HepG2 (cell line): ENCODE data around the gene TBCD.

Experiments
- CHD2 ChIP-seq: IDR thresholded peaks from 2 replicates; pipeline ENCODE4 v1.6.1; 2011; ENCODE audit warnings: low read depth, low read length, improper control_type of control experiment
- FOXA1 ChIP-seq, 2 experiments: fragments of 450-650 bp in 1 of 2; sonication (generic) in 1 of 2; formaldehyde crosslinking in 1 of 2; IDR thresholded peaks; 2 replicates each; pipeline versions ENCODE4 v1.4.0 to v1.6.1; 2016 to 2020; ENCODE audit warnings: missing genetic modification reagents in 1 of 2
- IKZF1 ChIP-seq: fragments of 450-650 bp; IDR thresholded peaks from 2 replicates; pipeline ENCODE4 v1.7.1; 2016
- NFATC3 ChIP-seq: sonication (generic); formaldehyde crosslinking; IDR thresholded peaks from 2 replicates; pipeline ENCODE4 v1.5.1; 2020; ENCODE audit warnings: mild to moderate bottlenecking, missing genetic modification reagents
- SMARCC2 ChIP-seq: fragments of 450-650 bp; IDR thresholded peaks from 2 replicates; pipeline ENCODE4 v1.6.1; 2017; ENCODE audit warnings: antibody characterized with exemption, mild to moderate bottlenecking
- SP1 ChIP-seq, 2 experiments: fragments of 450-650 bp in 1 of 2; sonication (generic) in 1 of 2; formaldehyde crosslinking in 1 of 2; IDR thresholded peaks; 2 replicates each; pipeline versions ENCODE4 v1.4.0 to v1.6.1; 2016 to 2020; ENCODE audit warnings: missing genetic modification reagents in 1 of 2
- TP53 ChIP-seq: sonication (generic); formaldehyde crosslinking; conservative IDR thresholded peaks from 2 replicates; pipeline ENCODE4 v1.4.0; 2020; ENCODE audit warnings: missing genetic modification reagents
- ZSCAN30 ChIP-seq: sonication (generic); formaldehyde crosslinking; IDR thresholded peaks from 2 replicates; pipeline ENCODE4 v1.5.0; 2020; ENCODE audit warnings: mild to moderate bottlenecking, missing genetic modification reagents
- TF ChIP-seq, protein P1 (sequence below): sonication (generic); formaldehyde crosslinking; IDR thresholded peaks from 2 replicates; pipeline ENCODE4 v1.5.0; 2020; ENCODE audit warnings: mild to moderate bottlenecking, missing genetic modification reagents, moderate library complexity
- TF ChIP-seq, protein P2 (sequence below): sonication (generic); formaldehyde crosslinking; IDR thresholded peaks from 2 replicates; pipeline ENCODE4 v1.9.0; 2021; ENCODE audit warnings: mild to moderate bottlenecking, missing genetic modification reagents
- TF ChIP-seq, protein P3 (sequence below): sonication (generic); formaldehyde crosslinking; IDR thresholded peaks from 2 replicates; pipeline ENCODE4 v1.8.1; 2023; ENCODE audit warnings: missing genetic modification reagents, inconsistent platforms, borderline replicate concordance
- TF ChIP-seq, protein P4 (sequence below): IDR thresholded peaks from 2 replicates; pipeline ENCODE4 v1.6.1; 2012; ENCODE audit warnings: low read length, improper control_type of control experiment
- TF ChIP-seq, protein P5 (sequence below), 2 experiments: sonication (generic) in 1 of 2; formaldehyde crosslinking in 1 of 2; IDR thresholded peaks; 2 replicates each; pipeline versions ENCODE4 v1.4.0 to v1.6.1; 2018 to 2020; ENCODE audit warnings: missing genetic modification reagents in 2 of 2, borderline replicate concordance in 1 of 2, low read depth in 1 of 2, mild to moderate bottlenecking in 1 of 2, missing biosample characterization in 1 of 2

DNA sequence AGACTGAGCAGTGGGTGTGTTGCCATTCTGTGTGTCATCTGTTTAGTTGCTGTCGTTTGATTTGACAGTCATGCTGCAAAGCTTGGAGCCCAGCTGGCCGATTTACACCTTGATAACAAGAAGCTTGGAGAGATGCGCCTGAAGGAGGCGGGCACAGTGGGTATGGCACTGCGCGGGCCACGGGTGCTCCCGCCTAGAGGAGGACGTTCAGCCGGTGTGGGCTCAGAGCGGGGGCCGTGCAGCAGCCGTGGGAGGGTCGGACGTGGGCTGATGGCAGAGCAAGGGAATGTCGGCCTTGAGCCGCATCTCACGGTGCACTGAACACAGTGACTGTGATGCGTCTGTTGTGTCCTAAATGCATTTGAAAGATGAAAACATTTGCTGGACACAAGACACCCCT lies 31.7 kb upstream of the TBCD start:
- no peak for TF ChIP-seq SP1 (IDR thresholded peaks at IDR 0.05)
- TF ChIP-seq SP1 (CRISPR knock-in tag; IDR thresholded peaks at IDR 0.05): no peak
- TF ChIP-seq, protein P1, sequence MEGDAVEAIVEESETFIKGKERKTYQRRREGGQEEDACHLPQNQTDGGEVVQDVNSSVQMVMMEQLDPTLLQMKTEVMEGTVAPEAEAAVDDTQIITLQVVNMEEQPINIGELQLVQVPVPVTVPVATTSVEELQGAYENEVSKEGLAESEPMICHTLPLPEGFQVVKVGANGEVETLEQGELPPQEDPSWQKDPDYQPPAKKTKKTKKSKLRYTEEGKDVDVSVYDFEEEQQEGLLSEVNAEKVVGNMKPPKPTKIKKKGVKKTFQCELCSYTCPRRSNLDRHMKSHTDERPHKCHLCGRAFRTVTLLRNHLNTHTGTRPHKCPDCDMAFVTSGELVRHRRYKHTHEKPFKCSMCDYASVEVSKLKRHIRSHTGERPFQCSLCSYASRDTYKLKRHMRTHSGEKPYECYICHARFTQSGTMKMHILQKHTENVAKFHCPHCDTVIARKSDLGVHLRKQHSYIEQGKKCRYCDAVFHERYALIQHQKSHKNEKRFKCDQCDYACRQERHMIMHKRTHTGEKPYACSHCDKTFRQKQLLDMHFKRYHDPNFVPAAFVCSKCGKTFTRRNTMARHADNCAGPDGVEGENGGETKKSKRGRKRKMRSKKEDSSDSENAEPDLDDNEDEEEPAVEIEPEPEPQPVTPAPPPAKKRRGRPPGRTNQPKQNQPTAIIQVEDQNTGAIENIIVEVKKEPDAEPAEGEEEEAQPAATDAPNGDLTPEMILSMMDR: no peak
- no peak for TF ChIP-seq ZSCAN30
- TF ChIP-seq, protein P2, sequence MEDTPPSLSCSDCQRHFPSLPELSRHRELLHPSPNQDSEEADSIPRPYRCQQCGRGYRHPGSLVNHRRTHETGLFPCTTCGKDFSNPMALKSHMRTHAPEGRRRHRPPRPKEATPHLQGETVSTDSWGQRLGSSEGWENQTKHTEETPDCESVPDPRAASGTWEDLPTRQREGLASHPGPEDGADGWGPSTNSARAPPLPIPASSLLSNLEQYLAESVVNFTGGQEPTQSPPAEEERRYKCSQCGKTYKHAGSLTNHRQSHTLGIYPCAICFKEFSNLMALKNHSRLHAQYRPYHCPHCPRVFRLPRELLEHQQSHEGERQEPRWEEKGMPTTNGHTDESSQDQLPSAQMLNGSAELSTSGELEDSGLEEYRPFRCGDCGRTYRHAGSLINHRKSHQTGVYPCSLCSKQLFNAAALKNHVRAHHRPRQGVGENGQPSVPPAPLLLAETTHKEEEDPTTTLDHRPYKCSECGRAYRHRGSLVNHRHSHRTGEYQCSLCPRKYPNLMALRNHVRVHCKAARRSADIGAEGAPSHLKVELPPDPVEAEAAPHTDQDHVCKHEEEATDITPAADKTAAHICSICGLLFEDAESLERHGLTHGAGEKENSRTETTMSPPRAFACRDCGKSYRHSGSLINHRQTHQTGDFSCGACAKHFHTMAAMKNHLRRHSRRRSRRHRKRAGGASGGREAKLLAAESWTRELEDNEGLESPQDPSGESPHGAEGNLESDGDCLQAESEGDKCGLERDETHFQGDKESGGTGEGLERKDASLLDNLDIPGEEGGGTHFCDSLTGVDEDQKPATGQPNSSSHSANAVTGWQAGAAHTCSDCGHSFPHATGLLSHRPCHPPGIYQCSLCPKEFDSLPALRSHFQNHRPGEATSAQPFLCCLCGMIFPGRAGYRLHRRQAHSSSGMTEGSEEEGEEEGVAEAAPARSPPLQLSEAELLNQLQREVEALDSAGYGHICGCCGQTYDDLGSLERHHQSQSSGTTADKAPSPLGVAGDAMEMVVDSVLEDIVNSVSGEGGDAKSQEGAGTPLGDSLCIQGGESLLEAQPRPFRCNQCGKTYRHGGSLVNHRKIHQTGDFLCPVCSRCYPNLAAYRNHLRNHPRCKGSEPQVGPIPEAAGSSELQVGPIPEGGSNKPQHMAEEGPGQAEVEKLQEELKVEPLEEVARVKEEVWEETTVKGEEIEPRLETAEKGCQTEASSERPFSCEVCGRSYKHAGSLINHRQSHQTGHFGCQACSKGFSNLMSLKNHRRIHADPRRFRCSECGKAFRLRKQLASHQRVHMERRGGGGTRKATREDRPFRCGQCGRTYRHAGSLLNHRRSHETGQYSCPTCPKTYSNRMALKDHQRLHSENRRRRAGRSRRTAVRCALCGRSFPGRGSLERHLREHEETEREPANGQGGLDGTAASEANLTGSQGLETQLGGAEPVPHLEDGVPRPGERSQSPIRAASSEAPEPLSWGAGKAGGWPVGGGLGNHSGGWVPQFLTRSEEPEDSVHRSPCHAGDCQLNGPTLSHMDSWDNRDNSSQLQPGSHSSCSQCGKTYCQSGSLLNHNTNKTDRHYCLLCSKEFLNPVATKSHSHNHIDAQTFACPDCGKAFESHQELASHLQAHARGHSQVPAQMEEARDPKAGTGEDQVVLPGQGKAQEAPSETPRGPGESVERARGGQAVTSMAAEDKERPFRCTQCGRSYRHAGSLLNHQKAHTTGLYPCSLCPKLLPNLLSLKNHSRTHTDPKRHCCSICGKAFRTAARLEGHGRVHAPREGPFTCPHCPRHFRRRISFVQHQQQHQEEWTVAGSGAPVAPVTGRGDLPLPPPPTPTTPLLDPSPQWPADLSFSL (CRISPR knock-in tag): no peak
- no peak for TF ChIP-seq IKZF1
- TF ChIP-seq TP53: no peak
- TF ChIP-seq SMARCC2: no peak
- TF ChIP-seq, protein P3, sequence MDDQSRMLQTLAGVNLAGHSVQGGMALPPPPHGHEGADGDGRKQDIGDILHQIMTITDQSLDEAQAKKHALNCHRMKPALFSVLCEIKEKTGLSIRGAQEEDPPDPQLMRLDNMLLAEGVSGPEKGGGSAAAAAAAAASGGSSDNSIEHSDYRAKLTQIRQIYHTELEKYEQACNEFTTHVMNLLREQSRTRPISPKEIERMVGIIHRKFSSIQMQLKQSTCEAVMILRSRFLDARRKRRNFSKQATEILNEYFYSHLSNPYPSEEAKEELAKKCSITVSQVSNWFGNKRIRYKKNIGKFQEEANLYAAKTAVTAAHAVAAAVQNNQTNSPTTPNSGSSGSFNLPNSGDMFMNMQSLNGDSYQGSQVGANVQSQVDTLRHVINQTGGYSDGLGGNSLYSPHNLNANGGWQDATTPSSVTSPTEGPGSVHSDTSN (CRISPR knock-in tag): no peak
- TF ChIP-seq, protein P4, sequence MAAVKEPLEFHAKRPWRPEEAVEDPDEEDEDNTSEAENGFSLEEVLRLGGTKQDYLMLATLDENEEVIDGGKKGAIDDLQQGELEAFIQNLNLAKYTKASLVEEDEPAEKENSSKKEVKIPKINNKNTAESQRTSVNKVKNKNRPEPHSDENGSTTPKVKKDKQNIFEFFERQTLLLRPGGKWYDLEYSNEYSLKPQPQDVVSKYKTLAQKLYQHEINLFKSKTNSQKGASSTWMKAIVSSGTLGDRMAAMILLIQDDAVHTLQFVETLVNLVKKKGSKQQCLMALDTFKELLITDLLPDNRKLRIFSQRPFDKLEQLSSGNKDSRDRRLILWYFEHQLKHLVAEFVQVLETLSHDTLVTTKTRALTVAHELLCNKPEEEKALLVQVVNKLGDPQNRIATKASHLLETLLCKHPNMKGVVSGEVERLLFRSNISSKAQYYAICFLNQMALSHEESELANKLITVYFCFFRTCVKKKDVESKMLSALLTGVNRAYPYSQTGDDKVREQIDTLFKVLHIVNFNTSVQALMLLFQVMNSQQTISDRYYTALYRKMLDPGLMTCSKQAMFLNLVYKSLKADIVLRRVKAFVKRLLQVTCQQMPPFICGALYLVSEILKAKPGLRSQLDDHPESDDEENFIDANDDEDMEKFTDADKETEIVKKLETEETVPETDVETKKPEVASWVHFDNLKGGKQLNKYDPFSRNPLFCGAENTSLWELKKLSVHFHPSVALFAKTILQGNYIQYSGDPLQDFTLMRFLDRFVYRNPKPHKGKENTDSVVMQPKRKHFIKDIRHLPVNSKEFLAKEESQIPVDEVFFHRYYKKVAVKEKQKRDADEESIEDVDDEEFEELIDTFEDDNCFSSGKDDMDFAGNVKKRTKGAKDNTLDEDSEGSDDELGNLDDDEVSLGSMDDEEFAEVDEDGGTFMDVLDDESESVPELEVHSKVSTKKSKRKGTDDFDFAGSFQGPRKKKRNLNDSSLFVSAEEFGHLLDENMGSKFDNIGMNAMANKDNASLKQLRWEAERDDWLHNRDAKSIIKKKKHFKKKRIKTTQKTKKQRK: no peak
- no peak for TF ChIP-seq CHD2
- no peak for TF ChIP-seq NFATC3 (CRISPR knock-in tag)
- TF ChIP-seq, protein P5, sequence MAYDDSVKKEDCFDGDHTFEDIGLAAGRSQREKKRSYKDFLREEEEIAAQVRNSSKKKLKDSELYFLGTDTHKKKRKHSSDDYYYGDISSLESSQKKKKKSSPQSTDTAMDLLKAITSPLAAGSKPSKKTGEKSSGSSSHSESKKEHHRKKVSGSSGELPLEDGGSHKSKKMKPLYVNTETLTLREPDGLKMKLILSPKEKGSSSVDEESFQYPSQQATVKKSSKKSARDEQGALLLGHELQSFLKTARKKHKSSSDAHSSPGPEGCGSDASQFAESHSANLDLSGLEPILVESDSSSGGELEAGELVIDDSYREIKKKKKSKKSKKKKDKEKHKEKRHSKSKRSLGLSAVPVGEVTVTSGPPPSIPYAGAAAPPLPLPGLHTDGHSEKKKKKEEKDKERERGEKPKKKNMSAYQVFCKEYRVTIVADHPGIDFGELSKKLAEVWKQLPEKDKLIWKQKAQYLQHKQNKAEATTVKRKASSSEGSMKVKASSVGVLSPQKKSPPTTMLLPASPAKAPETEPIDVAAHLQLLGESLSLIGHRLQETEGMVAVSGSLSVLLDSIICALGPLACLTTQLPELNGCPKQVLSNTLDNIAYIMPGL (CRISPR knock-in tag; IDR thresholded peaks at IDR 0.05; ENCODE audit: borderline replicate concordance in 1 of 2, low read depth in 1 of 2): no peak
- no peak for TF ChIP-seq FOXA1 (IDR thresholded peaks at IDR 0.05)
- TF ChIP-seq FOXA1 (CRISPR knock-in tag; IDR thresholded peaks at IDR 0.05): no peak
